NCI-H2107 (cell line): ENCODE measurements around the gene TSG101.

Experiments
- DNase-seq: peaks from one replicate; lab custom pipeline; 2025; lab: John Stamatoyannopoulos, UW

TSG101 gene, protein sequence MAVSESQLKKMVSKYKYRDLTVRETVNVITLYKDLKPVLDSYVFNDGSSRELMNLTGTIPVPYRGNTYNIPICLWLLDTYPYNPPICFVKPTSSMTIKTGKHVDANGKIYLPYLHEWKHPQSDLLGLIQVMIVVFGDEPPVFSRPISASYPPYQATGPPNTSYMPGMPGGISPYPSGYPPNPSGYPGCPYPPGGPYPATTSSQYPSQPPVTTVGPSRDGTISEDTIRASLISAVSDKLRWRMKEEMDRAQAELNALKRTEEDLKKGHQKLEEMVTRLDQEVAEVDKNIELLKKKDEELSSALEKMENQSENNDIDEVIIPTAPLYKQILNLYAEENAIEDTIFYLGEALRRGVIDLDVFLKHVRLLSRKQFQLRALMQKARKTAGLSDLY

DNA sequence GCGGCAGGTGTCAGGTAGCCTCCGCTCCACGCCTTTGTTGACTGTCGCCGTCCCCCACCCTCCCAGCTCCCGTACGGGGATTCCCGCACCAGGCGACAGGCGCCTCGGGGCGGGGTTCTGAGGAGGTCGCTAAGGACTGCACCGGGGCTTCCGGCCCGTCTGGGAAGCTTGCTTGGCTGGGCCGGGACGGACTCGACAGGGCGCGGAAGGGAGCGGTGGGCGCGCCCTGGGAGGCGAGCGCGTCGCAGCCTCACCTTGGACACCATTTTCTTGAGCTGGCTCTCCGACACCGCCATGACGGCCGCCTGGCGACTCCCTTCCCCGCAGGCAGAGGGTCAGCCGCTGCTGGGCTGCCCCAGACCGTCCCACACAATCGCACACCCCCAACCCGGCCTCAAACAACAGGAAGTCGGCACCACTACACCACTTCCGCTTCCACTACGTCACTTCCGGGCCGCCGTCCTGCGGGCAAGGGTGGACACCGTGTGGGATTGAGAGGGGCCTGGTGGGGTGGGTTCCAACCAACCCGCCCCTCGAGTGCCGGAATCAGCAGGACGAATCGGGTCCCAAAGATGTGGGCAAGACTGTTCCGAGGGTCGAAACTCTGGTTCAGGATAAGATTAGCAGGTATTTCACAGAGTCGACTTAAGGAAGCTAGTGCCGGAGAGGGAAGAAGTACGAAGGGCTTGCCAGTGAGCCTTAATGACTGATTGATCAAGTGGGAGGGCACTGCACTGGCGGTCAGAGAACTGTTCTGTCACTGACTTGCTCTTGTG, at the start of gene TSG101:
Gene TSG101, minus strand, starts transcription at position 422 of the 776 bp plus-strand sequence. Its CDS starts 126 bp downstream, at position 296.
- DNase-seq: peak; percentile 48

DNA sequence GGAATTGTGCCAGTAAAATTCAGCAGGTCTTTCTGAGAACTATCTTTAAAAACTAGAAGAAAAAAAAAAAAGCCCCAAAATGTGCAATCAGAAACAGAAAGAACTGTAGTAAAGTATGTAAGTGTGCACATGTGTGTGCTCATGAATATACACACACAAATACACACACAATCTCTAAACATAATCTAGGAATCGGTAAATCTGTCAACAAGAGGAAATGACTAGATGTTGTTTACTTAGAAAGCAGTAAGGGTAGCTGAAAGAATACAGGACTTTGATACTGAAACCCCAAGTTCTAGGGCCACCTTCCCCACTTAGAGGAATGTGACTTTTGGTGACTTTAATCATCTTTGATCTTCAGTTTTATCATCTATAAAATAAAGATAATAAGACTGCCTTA, 48.6 kb upstream of the TSG101 start:
- DNase-seq: no peak

DNA sequence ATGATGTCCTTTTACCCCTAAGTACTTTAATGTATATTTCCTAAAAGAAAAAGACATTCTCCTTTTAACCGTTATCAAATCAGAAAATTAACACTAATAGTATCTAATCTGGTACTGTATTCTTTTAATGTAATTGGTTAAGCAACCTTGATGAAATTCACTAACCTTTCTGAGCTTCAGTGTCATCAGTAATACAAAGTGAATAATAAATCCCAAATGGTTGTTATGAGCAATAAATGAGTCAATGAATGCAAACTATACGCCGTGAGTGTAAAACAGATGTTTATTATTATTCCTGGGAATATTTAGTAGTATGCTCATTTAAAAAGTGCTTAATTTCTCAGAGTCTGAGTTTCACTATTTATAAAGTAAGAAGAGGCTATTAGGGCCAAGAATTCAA, 40.3 kb upstream of the TSG101 start:
- DNase-seq: no peak

DNA sequence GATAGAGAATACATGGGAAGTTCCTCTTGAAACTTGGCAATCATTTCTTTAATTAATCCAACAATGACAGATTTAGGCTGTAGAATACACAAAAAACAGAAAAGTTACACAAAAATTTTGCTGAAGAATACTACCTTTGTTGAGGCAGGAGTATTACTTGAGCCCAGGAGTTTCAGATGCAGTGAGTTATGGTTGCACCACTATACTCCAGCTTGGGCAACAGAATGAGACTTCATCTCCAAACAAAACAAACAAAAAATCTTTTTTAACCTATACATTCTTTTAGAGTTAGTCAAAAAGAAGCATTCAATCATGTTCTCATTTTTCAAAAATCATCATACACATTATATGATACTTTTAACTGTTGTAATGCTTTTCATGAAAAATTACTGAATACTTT, 39.7 kb upstream of the TSG101 start:
- DNase-seq: no peak

DNA sequence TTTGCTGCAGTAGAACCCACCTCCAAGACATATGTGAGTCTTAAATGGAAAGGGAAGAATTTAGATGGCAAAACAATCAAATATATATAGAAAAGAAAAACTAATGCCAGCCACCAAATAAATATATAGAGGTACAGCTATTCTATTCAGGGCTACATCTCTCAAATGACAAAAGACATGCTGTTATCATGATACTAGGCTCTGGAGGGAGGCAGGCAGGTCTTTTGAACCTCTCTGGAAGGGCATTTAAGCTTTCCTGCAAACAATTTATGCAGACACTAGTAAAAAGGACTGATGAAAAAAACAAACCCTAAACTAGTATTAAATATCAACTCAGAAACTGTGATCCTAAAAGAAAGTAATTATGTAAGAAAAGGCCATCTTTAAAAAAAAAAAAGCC, 37.4 kb upstream of the TSG101 start:
- no peak for DNase-seq

DNA sequence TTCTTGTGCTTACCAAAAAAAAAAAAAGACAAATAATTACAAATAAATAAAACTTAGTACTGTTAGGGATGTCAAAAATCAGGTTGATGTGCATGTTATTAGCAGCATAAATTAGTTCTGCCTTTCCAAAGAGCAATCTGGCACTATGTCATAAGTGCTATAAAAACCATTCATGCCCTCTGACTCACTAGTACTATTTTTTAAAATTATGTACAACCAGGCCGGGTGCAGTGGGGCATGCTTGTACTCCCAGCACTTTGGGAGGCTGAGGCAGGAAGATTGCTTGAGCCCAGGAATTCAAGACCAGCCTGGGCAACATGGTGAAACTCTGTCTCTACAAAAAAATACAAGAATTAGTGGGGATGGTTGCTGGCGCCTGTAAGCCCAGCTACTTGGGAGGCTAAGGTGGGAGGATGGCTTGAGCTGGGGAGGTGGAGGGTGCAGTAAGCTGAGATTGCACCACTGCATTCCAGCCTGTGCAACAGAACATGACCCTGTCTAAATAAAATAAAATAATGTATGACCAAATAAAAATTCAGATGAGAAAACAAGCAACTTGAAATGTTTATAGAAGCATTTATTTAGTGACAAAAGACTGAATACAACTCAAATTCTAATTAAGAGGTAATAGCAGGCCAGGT, 36.5 kb upstream of the TSG101 start:
- no peak for DNase-seq

DNA sequence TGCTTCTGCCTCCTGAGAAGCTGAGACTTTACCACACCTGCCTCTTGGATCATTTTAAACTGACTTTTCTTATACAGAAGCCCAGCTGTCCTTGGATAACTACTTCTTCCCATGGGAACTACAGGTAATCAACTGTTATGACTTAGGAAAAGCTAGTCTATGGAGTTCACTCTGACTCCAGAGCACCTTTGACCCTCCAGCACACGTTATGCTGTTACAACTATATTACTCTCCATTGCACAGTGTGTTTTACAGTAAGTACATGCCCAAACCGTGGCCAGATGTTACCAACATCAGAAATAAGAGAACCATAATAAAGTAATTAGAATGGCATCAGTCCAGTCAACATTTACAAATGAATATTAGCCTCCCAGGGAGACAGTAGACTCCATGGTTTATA, 21.3 kb upstream of the TSG101 start:
- no peak for DNase-seq

DNA sequence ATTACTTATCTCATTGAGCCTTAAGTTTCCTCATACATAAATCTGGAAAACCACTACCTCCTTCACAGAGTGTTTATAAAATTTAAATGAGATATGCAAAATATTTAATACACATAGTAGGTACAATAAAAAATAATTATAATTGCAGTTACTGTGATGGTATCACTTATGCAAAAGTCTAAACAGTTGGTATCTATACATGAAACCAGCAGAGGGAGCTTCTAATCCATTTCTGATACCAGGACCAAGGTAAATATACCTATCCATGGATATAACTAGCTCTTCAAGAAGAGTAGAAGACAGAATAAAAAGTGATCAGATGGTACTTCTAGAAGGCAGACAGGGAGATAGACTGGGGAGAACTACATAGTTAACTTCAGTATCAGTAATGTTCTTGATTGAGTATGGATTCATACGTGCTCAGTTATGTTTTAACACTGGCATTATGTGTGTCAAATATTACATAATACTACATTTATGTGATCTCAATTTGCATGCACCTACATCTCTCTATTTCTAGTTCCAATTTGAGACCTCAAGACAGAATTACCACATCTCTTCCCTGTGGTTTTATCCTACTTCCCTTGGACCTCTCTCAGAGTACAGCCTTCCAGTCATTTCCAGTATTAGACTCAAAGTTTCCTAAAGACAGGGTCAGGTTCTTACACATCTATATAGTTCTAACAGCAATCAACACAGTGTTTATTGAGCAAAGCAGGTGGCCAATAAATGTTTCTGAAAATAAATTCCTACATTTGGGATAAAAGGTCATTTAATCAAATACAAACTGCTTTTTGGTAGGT, 13.7 kb upstream of the TSG101 start:
- DNase-seq: no peak

DNA sequence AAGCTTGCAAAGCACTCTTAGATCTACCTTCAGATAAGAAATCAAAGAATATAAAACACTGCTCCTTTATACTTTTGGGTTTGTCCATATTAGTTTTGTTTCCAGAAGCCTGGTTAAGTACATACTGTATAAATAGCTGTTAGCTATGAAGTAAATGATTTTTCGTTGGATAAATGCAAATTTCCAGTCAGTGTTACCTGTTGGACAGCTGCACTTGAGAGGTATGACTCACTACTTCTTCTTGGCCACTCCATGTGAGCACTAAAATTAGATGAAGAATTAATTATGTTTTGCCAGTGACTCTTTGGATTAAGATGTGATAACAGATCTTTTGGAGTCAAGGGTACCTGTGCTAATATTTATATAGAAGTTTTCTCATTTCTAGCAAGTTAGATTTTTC, 9.5 kb upstream of the TSG101 start:
- no peak for DNase-seq

DNA sequence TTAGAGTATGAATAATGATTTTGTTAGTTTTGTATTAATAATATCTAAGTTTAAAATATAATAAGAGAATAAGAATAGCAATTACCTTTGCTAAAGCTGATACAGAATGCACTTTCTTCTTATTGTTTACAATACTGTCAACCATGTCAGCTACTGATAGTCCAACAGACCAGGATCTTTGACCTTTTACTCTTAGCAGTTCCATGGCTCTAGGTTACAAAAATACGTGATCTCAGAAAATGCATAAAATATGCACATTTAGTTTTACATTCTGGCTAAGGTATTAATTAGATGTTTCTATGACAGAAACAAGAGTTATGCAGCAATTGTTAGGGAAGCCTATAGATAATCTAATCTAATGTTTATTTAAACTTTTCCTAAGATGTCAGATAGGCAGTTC, 7.5 kb upstream of the TSG101 start:
- DNase-seq: no peak

DNA sequence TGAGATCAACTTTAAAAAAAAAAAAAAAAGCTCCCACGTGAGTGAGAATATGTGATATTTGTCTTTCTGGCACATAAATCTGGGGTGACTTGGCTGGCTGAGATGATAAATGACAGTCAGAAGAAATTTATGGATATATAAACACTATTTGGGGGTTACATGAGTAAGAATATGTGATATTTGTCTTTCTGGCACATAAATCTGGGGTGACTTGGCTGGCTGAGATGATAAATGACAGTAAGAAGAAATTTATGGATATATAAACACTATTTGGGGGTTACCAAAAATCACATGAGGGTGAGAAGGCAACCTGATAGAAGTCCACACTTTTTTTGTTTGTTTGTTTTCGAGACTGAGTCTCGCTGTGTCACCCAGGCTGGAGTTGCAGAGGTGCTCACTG, 6.6 kb upstream of the TSG101 start:
- DNase-seq: no peak

DNA sequence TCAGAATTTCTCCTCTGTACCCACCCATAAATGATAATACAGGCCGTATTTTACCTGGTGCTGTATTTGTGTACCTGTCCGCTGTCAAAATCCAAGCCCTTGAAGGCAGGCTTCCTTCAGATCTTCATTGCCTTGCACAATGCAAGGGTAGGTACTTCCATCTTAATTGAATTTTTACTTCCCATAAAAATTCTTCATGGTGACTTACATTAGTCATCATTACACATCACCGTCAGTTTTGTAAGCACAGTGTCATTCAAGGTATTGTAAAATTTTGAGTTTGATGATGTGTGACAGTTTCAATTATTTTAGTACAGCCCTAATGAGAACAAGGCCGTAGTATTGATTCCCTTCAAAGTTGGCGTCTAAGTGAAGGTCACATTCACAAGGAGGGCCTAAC, 770 bp upstream of the TSG101 start:
- DNase-seq: no peak

DNA sequence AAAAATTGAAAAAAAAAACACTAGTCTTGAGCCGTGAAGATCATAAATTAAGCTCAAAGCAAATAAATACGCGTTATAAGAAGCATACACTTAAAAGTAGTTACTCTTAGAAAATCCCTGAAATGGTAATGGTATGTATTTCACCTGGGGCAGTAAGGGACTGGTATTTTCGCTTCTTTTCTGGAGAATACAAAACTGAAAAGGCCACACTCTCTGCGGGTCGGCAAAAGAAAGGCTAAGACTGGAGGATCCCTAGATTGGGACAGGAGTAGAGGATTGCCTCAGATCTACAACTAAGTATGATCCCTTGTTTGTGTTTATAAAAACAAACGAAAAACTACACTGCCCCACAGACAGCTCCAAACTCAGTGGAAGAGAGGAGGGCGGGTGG, 617 bp downstream of the TSG101 start:
- DNase-seq: no peak

DNA sequence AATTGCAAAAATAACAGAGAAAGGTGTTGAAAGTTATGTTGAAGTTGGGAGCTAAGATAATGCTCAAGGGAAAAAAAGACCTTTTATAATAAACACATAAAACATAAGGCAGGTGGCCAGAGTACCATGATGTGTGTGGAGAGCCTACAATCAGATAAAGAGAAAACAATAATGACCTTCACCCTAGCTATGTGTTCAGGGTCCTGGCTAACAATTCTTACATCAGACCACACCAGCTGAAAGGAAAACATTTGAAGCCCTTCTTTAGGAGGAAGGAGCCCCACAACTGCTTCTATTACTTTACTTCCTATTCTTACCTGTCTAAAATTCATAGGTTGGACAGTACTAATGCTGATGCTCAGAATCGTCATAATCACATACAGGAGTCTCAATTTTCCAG, 2.5 kb downstream of the TSG101 start:
- no peak for DNase-seq

DNA sequence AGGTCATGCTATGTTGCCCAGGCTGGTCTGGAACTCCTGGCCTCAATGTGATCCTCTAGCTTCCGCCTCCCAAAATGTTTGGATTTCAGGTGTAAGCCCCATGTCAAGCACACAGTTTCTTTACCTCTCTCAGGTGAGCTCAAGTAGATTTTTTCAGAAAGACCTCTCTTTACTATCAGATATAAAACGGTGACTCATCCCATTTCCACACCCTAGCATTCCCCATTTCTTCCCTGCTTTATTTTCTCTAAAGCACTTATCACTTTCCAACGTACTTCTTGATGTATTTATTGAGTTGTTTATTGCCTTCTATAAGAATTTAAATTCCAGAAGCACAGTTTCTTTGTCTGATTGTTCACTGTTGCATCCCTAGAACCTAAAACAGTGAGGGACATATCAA, 3.7 kb downstream of the TSG101 start:
- no peak for DNase-seq

DNA sequence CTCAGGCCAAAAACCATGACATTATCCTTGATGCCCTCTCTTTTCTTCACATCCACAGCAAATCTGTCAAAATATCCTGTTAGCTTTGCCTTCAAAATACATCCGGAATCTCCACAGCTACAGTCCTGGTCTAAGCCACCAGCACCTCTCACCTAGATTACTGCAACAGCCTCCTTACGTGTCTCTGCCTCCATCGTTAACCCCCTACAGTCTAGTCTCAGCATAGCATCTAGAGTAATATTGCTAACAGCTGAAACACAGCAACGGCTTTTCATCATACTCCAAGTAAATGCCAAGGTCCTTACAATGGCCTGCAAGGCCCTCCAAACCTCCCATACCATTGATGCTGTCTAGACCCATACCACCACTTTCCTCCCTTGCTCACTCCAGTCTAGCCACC, 4.4 kb downstream of the TSG101 start:
- DNase-seq: no peak

DNA sequence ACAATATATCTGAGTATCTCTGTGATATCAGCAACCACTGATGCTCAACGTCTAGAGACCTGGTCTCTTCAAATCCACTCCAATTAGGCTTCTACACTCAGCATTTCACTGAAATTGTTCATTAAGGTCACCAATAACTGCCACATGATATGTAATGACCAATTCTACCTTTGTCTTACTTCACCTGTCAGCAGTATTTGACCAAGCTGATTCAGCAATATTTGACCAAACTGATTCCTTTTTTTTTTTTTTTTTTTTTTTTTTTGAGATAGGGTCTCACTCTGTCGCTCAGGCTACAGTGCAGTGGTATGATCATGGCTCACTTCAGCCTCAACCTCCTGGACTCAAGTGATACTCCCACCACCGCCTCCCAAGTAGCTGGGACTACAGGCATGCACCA, 5.6 kb downstream of the TSG101 start:
- DNase-seq: no peak

DNA sequence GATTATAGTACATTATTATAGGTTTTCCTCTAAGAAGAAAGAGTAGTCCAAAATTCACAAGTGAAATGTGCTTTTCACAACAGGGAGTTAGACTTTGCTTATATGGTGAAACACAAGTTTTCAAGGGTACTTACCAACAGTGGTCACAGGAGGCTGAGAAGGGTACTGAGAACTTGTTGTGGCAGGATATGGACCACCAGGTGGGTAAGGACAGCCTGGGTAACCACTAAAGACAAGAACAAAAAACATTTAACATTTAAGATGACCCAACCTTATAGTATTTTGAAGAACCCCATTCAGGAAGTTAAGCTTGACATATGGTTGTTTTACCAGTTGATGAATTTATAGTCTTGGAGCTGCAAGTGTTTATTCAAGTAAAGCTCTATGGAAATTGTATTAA, 24.4 kb downstream of the TSG101 start:
- DNase-seq: no peak

DNA sequence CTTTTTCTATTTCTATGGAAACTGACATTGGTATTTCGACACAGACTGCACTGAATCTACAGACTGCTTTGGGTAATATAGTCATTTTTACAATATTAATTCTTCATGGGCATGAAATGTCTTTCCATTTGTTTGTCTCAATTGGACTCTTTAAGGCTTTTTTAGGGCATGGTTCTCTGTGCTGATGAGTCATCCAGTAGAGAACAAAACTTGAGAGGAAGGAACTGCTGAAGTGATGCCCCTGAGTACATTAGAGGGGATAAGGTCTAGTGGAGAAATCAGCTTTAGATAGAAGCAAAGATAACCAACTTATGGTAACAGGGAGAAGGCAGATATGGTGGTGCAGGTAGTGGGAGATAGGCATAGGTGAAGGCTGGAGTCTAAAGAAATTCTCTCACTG, 25.1 kb downstream of the TSG101 start:
- DNase-seq: no peak

DNA sequence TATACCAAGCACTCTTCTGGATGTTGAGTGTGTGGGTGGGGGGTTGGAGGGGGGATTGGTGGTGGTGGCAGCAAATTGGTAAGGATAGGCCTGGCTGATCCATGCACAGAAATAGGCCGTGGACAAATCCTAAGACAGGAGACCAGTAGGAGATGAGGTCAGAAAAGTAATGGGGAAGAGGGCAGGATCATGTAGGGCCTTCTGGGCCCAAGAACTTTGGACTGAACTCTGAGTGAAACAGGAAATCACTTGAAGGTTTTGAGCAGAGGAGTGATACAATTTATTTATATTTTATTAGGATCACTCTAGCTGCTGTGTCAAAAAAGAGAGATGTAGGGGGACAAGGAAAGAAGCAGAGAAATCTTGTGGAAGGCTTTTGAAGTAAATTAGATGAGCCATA, 28.7 kb downstream of the TSG101 start:
- no peak for DNase-seq

DNA sequence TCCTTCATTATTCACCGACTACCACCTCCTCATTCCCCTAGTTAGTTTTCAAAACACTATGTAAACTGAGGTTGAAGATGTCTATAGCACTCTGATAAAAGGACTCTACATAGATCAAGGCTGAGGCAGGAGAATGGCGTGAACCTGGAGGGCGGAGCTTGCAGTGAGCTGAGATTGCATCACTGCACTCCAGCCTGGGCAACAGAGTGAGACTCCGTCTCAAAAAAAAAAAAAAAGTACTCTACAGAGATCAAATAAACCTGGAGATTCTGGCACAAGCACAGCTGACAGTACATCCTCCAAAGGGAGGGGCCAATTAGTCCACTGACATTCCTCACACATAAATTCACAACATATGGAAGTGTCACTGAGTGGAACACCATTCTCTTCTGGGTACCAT, 31.0 kb downstream of the TSG101 start:
- no peak for DNase-seq

DNA sequence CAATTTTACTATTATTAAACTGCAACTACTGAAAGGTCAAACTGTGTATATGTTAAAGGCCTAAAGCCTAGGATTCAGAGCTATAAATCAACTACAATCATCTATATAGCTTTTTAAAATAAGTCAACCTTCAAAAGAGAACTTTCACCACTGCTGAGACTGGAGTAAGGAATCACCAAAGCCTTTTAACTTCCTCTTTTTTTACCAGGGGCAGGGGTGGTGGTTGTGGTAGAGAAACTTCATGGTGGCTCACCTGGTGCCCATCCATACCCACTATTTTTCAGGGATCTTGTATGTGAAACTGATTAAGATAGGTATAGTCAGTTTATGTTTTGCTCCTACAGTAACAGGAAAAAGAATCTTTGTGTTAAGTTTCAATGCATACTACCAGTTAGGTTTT, 31.5 kb downstream of the TSG101 start:
- DNase-seq: no peak
